ENCODE data around the gene FRMPD1.

Gene FRMPD1

DNA sequence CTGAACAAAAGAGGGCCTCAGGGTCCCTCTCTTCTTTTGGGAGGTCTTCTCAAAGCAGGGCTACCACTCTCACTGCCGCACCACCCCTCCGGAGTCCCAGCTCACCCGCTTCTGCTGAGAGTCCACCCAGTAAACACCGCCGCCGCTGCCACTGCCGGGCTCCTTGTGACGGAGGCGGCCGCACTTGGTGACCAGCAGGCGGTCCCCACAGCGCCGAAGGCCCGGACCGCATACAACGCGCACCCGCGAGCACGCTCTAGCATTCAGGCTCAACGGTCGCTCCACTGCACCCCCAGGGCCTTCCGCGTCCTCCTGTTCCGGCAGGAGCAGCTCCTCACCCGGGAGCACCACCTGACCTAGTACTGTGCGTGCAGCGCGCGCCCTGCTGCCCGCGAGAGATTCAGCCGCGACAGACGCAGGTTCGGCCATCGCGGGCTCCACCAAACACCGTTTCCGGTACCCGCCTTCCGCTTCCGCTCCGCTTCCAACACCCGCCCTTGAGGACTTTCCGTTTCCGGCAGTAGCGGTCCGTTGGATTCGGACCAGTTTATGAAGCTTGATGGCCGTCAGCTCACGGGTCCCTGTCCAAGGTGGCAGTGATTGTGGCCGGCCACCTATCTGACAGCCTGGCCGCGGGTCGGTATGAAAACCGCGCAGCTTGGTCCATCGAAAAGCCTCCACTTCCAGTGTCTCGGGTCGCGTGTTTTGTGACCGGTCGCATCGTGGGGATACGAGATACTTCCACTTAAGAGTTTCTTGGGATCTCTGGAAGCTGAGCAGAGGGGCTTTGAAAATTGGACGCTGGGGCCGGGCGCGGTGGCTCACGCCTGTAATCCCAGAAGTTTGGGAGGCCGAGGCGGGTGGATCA is 134.1 kb downstream of the FRMPD1 start, which contains the start of gene EXOSC3:
Gene EXOSC3 (minus strand): TSS at position 449 of the 868 bp plus-strand sequence. CDS start 20 bp downstream, at position 429.
- peak; percentile 88 for DNase-seq

DNA sequence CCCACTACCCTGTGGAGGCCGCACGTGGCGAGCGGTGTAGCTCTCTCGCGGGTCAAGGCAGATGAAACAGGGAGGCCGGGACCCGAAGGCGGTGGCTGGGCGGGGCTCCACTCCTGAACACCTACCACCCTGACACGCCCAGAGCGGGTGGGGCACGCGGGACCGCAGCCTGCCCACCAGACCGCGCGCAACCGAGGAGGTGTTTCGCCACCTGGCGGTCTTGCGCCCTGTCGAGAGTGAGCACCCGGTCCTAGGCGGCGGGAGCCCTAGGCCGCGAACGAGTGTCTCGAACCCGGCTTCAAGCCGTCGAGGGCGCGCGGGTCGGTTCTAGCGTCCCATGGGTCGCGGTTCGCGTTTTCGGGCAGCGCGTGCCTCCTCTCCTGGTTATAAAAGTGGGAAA is 136.3 kb downstream of the FRMPD1 start:
- no peak for DNase-seq

DNA sequence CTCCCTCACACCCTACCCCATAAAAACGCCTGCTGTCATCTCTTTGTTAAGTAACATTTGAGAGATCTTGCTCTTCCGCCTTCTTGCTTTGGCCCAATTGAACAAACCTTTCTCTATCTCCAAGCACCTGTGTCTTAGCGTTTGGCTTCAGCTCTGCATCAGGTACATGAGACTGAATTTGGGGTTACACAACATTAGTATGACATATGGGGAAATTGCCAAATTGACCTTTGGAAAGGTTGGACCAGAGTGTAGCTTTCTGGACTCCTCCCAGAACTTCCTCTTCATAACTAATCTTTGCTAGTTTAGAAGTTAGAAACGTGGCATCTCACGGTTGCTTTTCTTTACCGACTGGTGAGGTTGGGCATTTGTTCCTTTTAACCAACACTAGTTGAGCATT is 137.6 kb downstream of the FRMPD1 start:
- no peak for DNase-seq

DNA sequence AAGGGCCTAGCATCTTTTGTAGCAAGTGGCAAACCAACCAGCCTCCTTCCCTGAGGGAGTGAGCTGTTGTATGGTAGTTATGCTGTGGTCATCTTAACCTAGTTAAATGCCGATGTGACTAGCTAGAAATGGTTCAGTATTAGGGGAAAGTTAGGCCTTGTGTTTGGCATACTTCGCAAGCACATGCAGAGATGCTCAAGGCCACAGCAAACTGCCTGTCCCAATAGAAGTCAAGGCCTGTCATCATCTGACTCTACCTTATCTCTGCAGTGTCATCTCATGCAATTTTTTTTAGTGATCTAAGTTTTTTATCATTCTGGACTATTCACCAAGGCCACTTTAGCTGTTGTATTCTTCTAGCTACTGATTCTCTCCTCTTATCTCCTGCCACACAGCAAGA is 139.3 kb downstream of the FRMPD1 start:
- no peak for DNase-seq

DNA sequence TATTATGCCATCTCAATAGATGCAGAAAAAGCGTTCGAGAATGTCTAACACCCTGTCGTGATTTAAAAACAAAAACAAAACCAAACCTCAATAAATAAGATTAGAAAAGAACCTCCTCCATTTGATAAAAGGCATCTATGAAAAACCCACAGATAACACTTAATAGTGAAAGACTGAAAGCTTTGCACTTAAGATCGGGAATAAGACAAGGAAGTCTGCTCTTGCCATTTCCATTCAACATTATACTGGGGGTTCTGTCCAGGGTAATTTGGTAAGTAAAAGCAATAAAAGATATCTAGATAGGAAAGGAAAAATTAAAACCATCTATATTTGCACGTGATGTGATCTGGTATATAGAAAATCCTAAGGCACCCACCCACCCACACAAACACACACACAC is 141.4 kb downstream of the FRMPD1 start:
- no peak for DNase-seq

DNA sequence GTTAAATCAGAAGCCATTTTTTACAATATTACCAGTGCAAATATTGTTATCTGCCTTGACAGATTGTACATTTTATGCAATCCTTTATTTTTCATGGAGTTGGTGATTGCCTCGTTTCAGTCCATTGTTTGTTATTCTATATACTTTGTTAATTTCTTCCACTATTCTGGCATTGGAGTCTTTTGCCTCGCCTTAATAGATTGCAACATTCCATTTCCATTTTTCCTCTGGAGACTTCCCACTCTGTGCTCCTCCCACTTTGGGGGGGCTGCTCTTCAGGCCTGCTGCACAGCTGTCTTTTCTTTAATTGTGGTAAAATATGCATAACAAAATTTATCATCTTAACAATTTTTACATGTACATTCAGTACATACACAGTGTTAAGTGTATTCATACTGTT is 145.5 kb downstream of the FRMPD1 start:
- DNase-seq: no peak
